H1 (cell line): ENCODE data around the gene ADGRV1. TPM values are rescaled to one million over a fixed set of nuclear protein-coding genes. Genes with fewer than 3 reads are reported as not detected.

Experiments used
- CTCF ChIA-PET: fragments of 300-600 bp; sonication (Branson Sonifier 250); formaldehyde crosslinking; loops from one replicate; lab custom pipeline; 2021; ENCODE audit not compliant: partially characterized antibody; lab: Charles Lee
- POLR2A ChIA-PET: fragments of 300-600 bp; sonication (Branson Sonifier 250); formaldehyde crosslinking; loops from one replicate; lab custom pipeline; 2021; ENCODE audit warnings: inconsistent platforms; ENCODE audit not compliant: partially characterized antibody; lab: Charles Lee
- DNase-seq, 2 experiments: peaks; one replicate each; pipeline versions ENCODE4 v3.0.0 to v3.0.0-alpha.2; 2010 to 2022; ENCODE audit warnings: low spot score in 2 of 2, low read depth in 1 of 2, mixed read lengths in 1 of 2
- FAIRE-seq: peaks from 2 replicates; lab custom pipeline; 2011; peaks lifted over from hg19 to GRCh38; lab: Jason Lieb, UNC
- H2AFZ ChIP-seq: 2 replicates; pipeline ENCODE4 v1.8.1; 2012; ENCODE audit warnings: low read length, inconsistent platforms
- H2AK5ac ChIP-seq: 2 replicates; pipeline ENCODE4 v1.6.1; 2013; ENCODE audit warnings: low read depth, low read length
- H2BK120ac ChIP-seq: replicated peaks from 2 replicates; pipeline ENCODE3; 2013; ENCODE audit warnings: low read depth, low read length, inconsistent platforms
- H2BK12ac ChIP-seq: 2 replicates; pipeline ENCODE4 v1.6.1; 2013; ENCODE audit warnings: low read depth, low read length
- H2BK15ac ChIP-seq: 2 replicates; pipeline ENCODE4 v1.6.1; 2013; ENCODE audit warnings: low read length
- H2BK20ac ChIP-seq: 2 replicates; pipeline ENCODE4 v1.6.1; 2013; ENCODE audit warnings: low read length
- H2BK5ac ChIP-seq: 2 replicates; pipeline ENCODE4 v1.6.1; 2013; ENCODE audit warnings: low read depth, low read length
- H3K14ac ChIP-seq: 2 replicates; pipeline ENCODE4 v1.6.1; 2013; ENCODE audit warnings: inconsistent platforms; ENCODE audit not compliant: insufficient read length
- H3K18ac ChIP-seq: 2 replicates; pipeline ENCODE4 v1.6.1; 2013; ENCODE audit warnings: low read length; ENCODE audit errors: extremely low read depth
- H3K23ac ChIP-seq: 2 replicates; pipeline ENCODE4 v1.6.1; 2013; ENCODE audit warnings: inconsistent platforms; ENCODE audit not compliant: insufficient read length
- H3K23me2 ChIP-seq: 2 replicates; pipeline ENCODE4 v1.6.1; 2013; ENCODE audit warnings: low read depth, low read length
- H3K27ac ChIP-seq: 2 replicates; pipeline ENCODE4 v1.6.1; 2011; ENCODE audit warnings: low read depth, low read length, inconsistent platforms
- H3K27me3 ChIP-seq, 4 experiments: replicated peaks in 1 of 4; 1 replicate in 1 of 4; 2 replicates in 3 of 4; pipeline versions ENCODE4 v1.6.1 to v1.8.1; 2011 to 2013; ENCODE audit warnings: low read length in 3 of 4, mild to moderate bottlenecking in 3 of 4, inconsistent platforms in 2 of 4, mixed read lengths in 2 of 4, moderate library complexity in 1 of 4; ENCODE audit not compliant: control insufficient read depth in 3 of 4, insufficient read depth in 3 of 4; ENCODE audit errors: extremely low read depth in 1 of 4
- H3K36me3 ChIP-seq, 4 experiments: 2 replicates each; pipeline versions ENCODE4 v1.6.1 to v1.8.1; 2011 to 2013; ENCODE audit warnings: mild to moderate bottlenecking in 4 of 4, low read length in 3 of 4, moderate library complexity in 2 of 4, control low read depth in 1 of 4, inconsistent platforms in 1 of 4; ENCODE audit not compliant: insufficient read depth in 4 of 4, control insufficient read depth in 2 of 4
- H3K4ac ChIP-seq: replicated peaks from 2 replicates; pipeline ENCODE3; 2013; ENCODE audit warnings: low read length, low read depth, mixed read lengths, inconsistent platforms; ENCODE audit not compliant: insufficient read length
- H3K4me1 ChIP-seq, 4 experiments: replicated peaks in 1 of 4; 1 replicate in 1 of 4; 2 replicates in 3 of 4; pipeline versions ENCODE4 v1.6.1 to v1.8.1; 2011 to 2013; ENCODE audit warnings: low read length in 3 of 4, inconsistent platforms in 2 of 4, mixed read lengths in 1 of 4; ENCODE audit not compliant: insufficient read depth in 4 of 4, control insufficient read depth in 3 of 4
- H3K4me2 ChIP-seq, 2 experiments: 2 replicates each; pipeline versions ENCODE4 v1.6.1 to v1.8.1; 2011 to 2013; ENCODE audit warnings: low read depth in 2 of 2, low read length in 2 of 2, control low read depth in 1 of 2, inconsistent platforms in 1 of 2, mild to moderate bottlenecking in 1 of 2; ENCODE audit not compliant: insufficient read depth in 1 of 2
- H3K4me3 ChIP-seq, 4 experiments: fragments of 200-600, 300-600 bp in 1 of 4; sonication (generic), shearing (Covaris generic), sonication (Bioruptor Twin) in 1 of 4; 2 replicates each; pipeline versions ENCODE4 v1.5.1 to v1.8.1; 2011 to 2016; ENCODE audit warnings: low read length in 4 of 4, low read depth in 3 of 4, control low read depth in 2 of 4, inconsistent platforms in 2 of 4, mild to moderate bottlenecking in 2 of 4, mixed read lengths in 1 of 4, moderate library complexity in 1 of 4; ENCODE audit not compliant: insufficient read depth in 2 of 4; ENCODE audit errors: extremely low read depth in 1 of 4
- H3K56ac ChIP-seq: replicated peaks from 2 replicates; pipeline ENCODE3; 2013; ENCODE audit warnings: low read depth, mild to moderate bottlenecking, mixed read lengths, low read length, inconsistent platforms; ENCODE audit not compliant: insufficient read length
- H3K79me1 ChIP-seq: 2 replicates; pipeline ENCODE4 v1.6.1; 2013; ENCODE audit warnings: low read depth, low read length, control low read depth
- H3K79me2 ChIP-seq, 2 experiments: 2 replicates each; pipeline versions ENCODE4 v1.6.1 to v1.8.1; 2012 to 2013; ENCODE audit warnings: low read length in 2 of 2, mild to moderate bottlenecking in 2 of 2, inconsistent platforms in 1 of 2; ENCODE audit not compliant: insufficient read depth in 2 of 2, control insufficient read depth in 1 of 2
- H3K9ac ChIP-seq, 4 experiments: replicated peaks in 1 of 4; 1 replicate in 1 of 4; 2 replicates in 3 of 4; pipeline versions ENCODE4 v1.6.1 to v1.8.1; 2011 to 2013; ENCODE audit warnings: low read depth in 3 of 4, low read length in 3 of 4, control low read depth in 2 of 4, mild to moderate bottlenecking in 2 of 4, moderate library complexity in 2 of 4, inconsistent platforms in 1 of 4; ENCODE audit errors: extremely low read depth in 1 of 4
- H3K9me3 ChIP-seq, 2 experiments: 2 replicates each; pipeline versions ENCODE4 v1.6.1 to v1.8.1; 2012 to 2013; ENCODE audit warnings: mild to moderate bottlenecking in 2 of 2, moderate library complexity in 2 of 2, control low read depth in 1 of 2, inconsistent platforms in 1 of 2, low read depth in 1 of 2, low read length in 1 of 2, mixed read lengths in 1 of 2; ENCODE audit not compliant: insufficient read depth in 2 of 2
- H4K20me1 ChIP-seq, 2 experiments: replicated peaks in 1 of 2; 2 replicates each; pipeline versions ENCODE3 to v1.8.1; 2011 to 2013; ENCODE audit warnings: inconsistent platforms in 2 of 2, low read length in 2 of 2, mild to moderate bottlenecking in 1 of 2; ENCODE audit not compliant: insufficient read depth in 2 of 2, control insufficient read depth in 1 of 2
- H4K5ac ChIP-seq: 2 replicates; pipeline ENCODE4 v1.6.1; 2013; ENCODE audit warnings: low read length, low read depth, mixed read lengths, inconsistent platforms; ENCODE audit not compliant: insufficient read length
- H4K8ac ChIP-seq: 2 replicates; pipeline ENCODE4 v1.8.0; 2013; ENCODE audit warnings: mild to moderate bottlenecking, moderate library complexity, low read length, inconsistent platforms; ENCODE audit not compliant: insufficient read depth; ENCODE audit errors: extremely low read depth
- H4K91ac ChIP-seq: replicated peaks from 2 replicates; pipeline ENCODE3; 2013; ENCODE audit warnings: low read length, mixed read lengths, inconsistent platforms; ENCODE audit not compliant: insufficient read length
- ASH2L ChIP-seq: fragments of 200-600, 300-600 bp; sonication (generic); IDR thresholded peaks from one replicate; pipeline ENCODE4 v1.7.1; 2017; ENCODE audit warnings: low read length
- BRCA1 ChIP-seq: IDR thresholded peaks from 2 replicates; pipeline ENCODE4 v1.6.1; 2012; ENCODE audit warnings: low read depth, low read length, improper control_type of control experiment
- EP300 ChIP-seq, 2 experiments: IDR thresholded peaks; 1 replicate in 1 of 2; 2 replicates in 1 of 2; pipeline ENCODE4 v1.6.1; 2011 to 2012; ENCODE audit warnings: low read depth in 2 of 2, low read length in 2 of 2, mild to moderate bottlenecking in 2 of 2, borderline replicate concordance in 1 of 2, inconsistent platforms in 1 of 2, moderate library complexity in 1 of 2
- FOSL1 ChIP-seq: IDR thresholded peaks from 2 replicates; pipeline ENCODE4 v1.6.1; 2011; ENCODE audit warnings: mild to moderate bottlenecking, low read depth, low read length, moderate library complexity; ENCODE audit not compliant: insufficient read depth
- HDAC2 ChIP-seq, 2 experiments: fragments of 300-600 bp in 1 of 2; sonication (generic) in 1 of 2; IDR thresholded peaks; 2 replicates each; pipeline ENCODE4 v1.6.1; 2011 to 2012; ENCODE audit warnings: low read depth in 2 of 2, low read length in 2 of 2, mild to moderate bottlenecking in 2 of 2, moderate library complexity in 2 of 2, borderline replicate concordance in 1 of 2, inconsistent platforms in 1 of 2
- JUN ChIP-seq: IDR thresholded peaks from 2 replicates; pipeline ENCODE4 v1.6.1; 2011; ENCODE audit warnings: low read depth, mild to moderate bottlenecking, improper control_type of control experiment, low read length
- RNF2 ChIP-seq: fragments of 200-900, 300-1000 bp; sonication (generic); IDR thresholded peaks from 2 replicates; pipeline ENCODE4 v1.7.1; 2016; ENCODE audit warnings: borderline replicate concordance, low read depth, mild to moderate bottlenecking, antibody characterized with exemption, low read length; ENCODE audit not compliant: poor library complexity, severe bottlenecking; ENCODE audit errors: missing control alignments
- SIX5 ChIP-seq: IDR thresholded peaks from 2 replicates; pipeline ENCODE4 v1.6.1; 2011; ENCODE audit warnings: mild to moderate bottlenecking, low read depth, low read length
- SRF ChIP-seq: IDR thresholded peaks from 2 replicates; pipeline ENCODE4 v1.6.1; 2011; ENCODE audit warnings: mild to moderate bottlenecking, low read depth, low read length, moderate library complexity
- WGBS, 2 experiments: shearing (Covaris generic) in 1 of 2; methylation state at CpG; one replicate each; pipeline versions ENCODE4 v1.1.6 to v1.1.7; 2013 to 2015; ENCODE audit warnings: low lambda C conversion rate in 2 of 2, mixed read lengths in 2 of 2, inconsistent platforms in 1 of 2, low coverage in 1 of 2, missing lambda C conversion rate in 1 of 2; ENCODE audit not compliant: insufficient replicate concordance in 2 of 2, insufficient coverage in 1 of 2, insufficient read length in 1 of 2; ENCODE audit errors: extremely low coverage in 1 of 2, missing lambda C conversion rate in 1 of 2; 5-methylcytosine and 5-hydroxymethylcytosine counted together
- polyA plus RNA-seq, 7 experiments: library from polyadenylated mRNA; depleted of rRNA in 3 of 7; stranded (reverse) in 5 of 7; unstranded in 2 of 7; fragments of >200 nt in 5 of 7; fragments of 200-250 nt in 2 of 7; gene quantifications; 1 replicate in 5 of 7; 2 replicates in 1 of 7; 4 replicates in 1 of 7; pipeline versions ENCODE4 v1.2.1 to v1.2.3, GENCODE V29; 2011 to 2013; ENCODE audit warnings: missing spikeins in 2 of 7, mixed read lengths in 2 of 7
- total RNA-seq: library from RNA; stranded (reverse); fragmentation: NEBNext Ultra II Directional; extraction: Animal tissue kit (Norgen Biotek cat#: 25700); gene quantifications from 2 replicates; pipeline ENCODE4 v1.2.1, GENCODE V29; 2021

ADGRV1 gene
- total and polyA plus RNA-seq, 2 of the 8 experiments (the other 6 are each of a cell fraction or from before 2014, with no cell fraction given) = 53.1 to 62.2 TPM

DNA sequence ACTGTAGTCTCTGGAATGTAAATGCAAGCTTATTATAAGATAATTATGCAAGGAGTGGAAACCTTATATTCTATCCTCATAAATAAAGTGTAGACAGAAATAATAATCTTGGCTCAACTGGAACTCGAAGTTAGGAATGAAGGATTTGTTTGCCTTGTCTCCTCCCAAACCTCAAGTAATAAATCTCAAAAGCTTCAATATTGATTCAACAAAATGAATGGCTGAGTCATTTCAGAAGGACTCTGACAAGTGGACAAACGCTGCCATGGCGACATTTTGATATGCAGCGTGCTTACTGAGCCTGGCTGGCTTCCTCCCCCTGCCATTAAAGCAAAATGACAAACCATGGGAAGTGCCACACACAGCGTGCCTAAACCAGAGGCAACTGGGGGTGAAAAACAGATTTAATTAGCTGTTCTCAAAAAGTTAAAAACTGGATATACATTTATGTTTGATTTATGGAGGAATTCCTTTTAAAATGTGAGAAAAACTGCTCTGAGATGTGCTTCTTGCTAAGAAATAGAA, 10.5 kb upstream of the ADGRV1 start:
- Histone ChIP-seq H2BK12ac (no peak overlapping the region), H2AK5ac (no peak overlapping the region), H3K4me1 (peaks cover 0 to 5% (median 3%) of the 10 kb centered on the region in 4 experiments; a peak in 3 of 7 replicates), H3K56ac (no peak overlapping the region), H3K18ac (no peak overlapping the region), H4K5ac (peak overlapping the region; percentile 80), H3K79me1 (no peaks in the 10 kb centered on the region), H3K23me2 (no peaks in the 10 kb centered on the region), H2BK15ac (no peak overlapping the region), H3K9ac (no peak overlapping the region), H2BK20ac (no peak overlapping the region), H3K27ac (no peak overlapping the region), H3K4me2 (no peak overlapping the region), H3K27me3 (no peaks in the 10 kb centered on the region), H4K20me1 (no peaks in the 10 kb centered on the region), H3K9me3 (no peaks in the 10 kb centered on the region), H2AFZ (no peak overlapping the region), H3K36me3 (no peaks in the 10 kb centered on the region), H3K23ac (no peak overlapping the region), H3K4ac (no peak overlapping the region), H4K8ac (no peak overlapping the region), H4K91ac (no peak overlapping the region), H2BK120ac (no peak overlapping the region), H2BK5ac (no peak overlapping the region), H3K79me2 (no peaks in the 10 kb centered on the region), H3K14ac (no peak overlapping the region), H3K4me3 (no peak overlapping the region)
- peak; percentile 73 for FAIRE-seq
- 66% methylated on average over 5 of the region's 5 CpGs; no CpG with 5 or more reads in 1 of the 2 experiments for WGBS, 2 experiments
- ChIA-PET CTCF (interaction anchor here (1.6 kb wide), 1 partner anchor 18 kb away, joined by 4 read pairs; no protein-coding TSS in a partner anchor), POLR2A (interaction anchor here (1.5 to 1.6 kb wide), 2 partner anchors 10 to 11 kb away, joined by 5 to 6 read pairs; no protein-coding TSS in a partner anchor)
- TF ChIP-seq FOSL1 (no peak), HDAC2 (IDR thresholded peaks at IDR 0.05; ENCODE audit: borderline replicate concordance in 1 of 2, low read depth in 2 of 2, low read length in 2 of 2) (no peak), EP300 (IDR thresholded peaks at IDR 0.05; ENCODE audit: borderline replicate concordance in 1 of 2, low read depth in 2 of 2, low read length in 2 of 2) (no peak), SRF (no peak), BRCA1 (no peak), JUN (no peak), SIX5 (no peak), ASH2L (no peak), RNF2 (no peak)
- DNase-seq = no peak
